Sigmoid colon (tissue), 7 donors: ENCODE measurements around the gene NADK. TPM values are rescaled to one million over a fixed set of nuclear protein-coding genes. Genes with fewer than 3 reads are reported as not detected.

ENCODE experiments used
- DNase-seq: peaks from one replicate; pipeline ENCODE4 v3.0.0-alpha.2; 2019
- H3K27ac ChIP-seq, 4 donors: fragments of 200-600 bp; sonication (generic); one replicate each; pipeline ENCODE4 v1.5.1; 2016 to 2019; ENCODE audit warnings: mild to moderate bottlenecking in 1 of 4
- H3K27me3 ChIP-seq, 3 donors: fragments of 200-600 bp; sonication (generic); one replicate each; pipeline ENCODE4 v1.5.1; 2019; ENCODE audit warnings: mild to moderate bottlenecking in 1 of 3
- H3K36me3 ChIP-seq, 4 donors: fragments of 200-600 bp; sonication (generic); one replicate each; pipeline ENCODE4 v1.5.1; 2016 to 2019
- H3K4me1 ChIP-seq, 4 donors: fragments of 200-600 bp; sonication (generic); one replicate each; pipeline ENCODE4 v1.5.1; 2017 to 2019
- H3K4me3 ChIP-seq, 4 donors: fragments of 200-600 bp; sonication (generic); one replicate each; pipeline ENCODE4 v1.5.1; 2017 to 2019; ENCODE audit warnings: mild to moderate bottlenecking in 2 of 4, moderate library complexity in 1 of 4
- H3K9me3 ChIP-seq, 4 donors: fragments of 200-600 bp in 3 of 4; sonication (generic) in 3 of 4; one replicate each; pipeline versions ENCODE4 v1.5.1 to v1.6.1; 2013 to 2019
- EP300 ChIP-seq, 4 donors: sonication (generic); formaldehyde crosslinking; IDR thresholded peaks; one replicate each; pipeline ENCODE4 v1.6.1; 2017; ENCODE audit warnings: antibody characterized with exemption in 4 of 4
- POLR2A ChIP-seq, 2 donors: fragments of 450-650 bp; IDR thresholded peaks; one replicate each; pipeline ENCODE4 v1.6.1; 2016; ENCODE audit warnings: antibody characterized with exemption in 2 of 2, mild to moderate bottlenecking in 2 of 2, moderate library complexity in 2 of 2
- POLR2AphosphoS5 ChIP-seq, 4 donors: sonication (generic); formaldehyde crosslinking; IDR thresholded peaks; one replicate each; pipeline ENCODE4 v1.6.1; 2017; ENCODE audit warnings: antibody characterized with exemption in 4 of 4
- WGBS, 2 donors: extraction: QIAGEN DNeasy Blood & Tissue Kit; methylation state at CpG; one replicate each; pipeline ENCODE4 v1.1.7; 2013; 5-methylcytosine and 5-hydroxymethylcytosine counted together
- intact Hi-C: fragments of 100-400 bp; cut with DNase I; formaldehyde crosslinking; loops from one replicate; pipeline ENCODE4 v1.15.1; 2023
- polyA plus RNA-seq, 3 donors: library from polyadenylated mRNA; stranded (reverse); fragments of 200-250 nt; gene quantifications; one replicate each; pipeline ENCODE4 v1.2.3, GENCODE V29; 2013
- total RNA-seq, 4 donors: library from RNA; depleted of rRNA; stranded (reverse); fragments of >200 nt; gene quantifications; one replicate each; pipeline ENCODE4 v1.1.0, GENCODE V29; 2016
- TF ChIP-seq, protein P1 (sequence below), 4 experiments: fragments of 450-650 bp in 3 of 4; fragments of 200-600 bp in 1 of 4; IDR thresholded peaks; one replicate each; pipeline ENCODE4 v1.5.1; 2016 to 2019; ENCODE audit warnings: antibody characterized with exemption in 4 of 4, mild to moderate bottlenecking in 3 of 4, moderate library complexity in 2 of 4
- donor health status: healthy with polysubstance abuse.
- donor health status: Bipolar disorder and iron deficiency.
- donor health status: healthy.

The NADK gene
- total and polyA plus RNA-seq, 7 donors, result 34.9 to 121 (median 66.7) TPM

DNA sequence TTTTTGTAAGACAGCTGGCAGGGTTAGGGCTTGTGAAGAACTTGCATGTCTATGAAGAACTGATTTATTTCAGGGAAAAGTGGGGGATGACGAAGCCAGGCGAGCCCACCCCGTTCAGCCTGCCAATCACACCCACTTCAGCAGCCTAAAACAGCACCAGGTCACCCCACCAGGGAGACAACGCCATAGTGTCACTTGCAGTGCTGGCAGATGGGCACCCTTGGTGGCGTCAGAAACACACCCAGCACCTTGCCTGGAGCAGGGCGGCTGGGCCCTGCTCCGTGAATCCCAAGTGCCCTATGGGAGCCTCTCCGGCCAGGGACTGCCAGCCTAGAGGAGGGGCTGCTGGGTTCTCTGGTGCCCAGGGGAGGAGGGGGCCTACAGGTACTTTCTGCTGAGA, 5.0 kb upstream of the NADK start:
- WGBS, 2 donors, result 31 to 72% methylated on average over 8 of the region's 8 CpGs
- H3K36me3 ChIP-seq, result peaks cover 19 to 39% (median 30%) of the 10 kb centered on the region in 4 donors
- TF ChIP-seq, protein P1, sequence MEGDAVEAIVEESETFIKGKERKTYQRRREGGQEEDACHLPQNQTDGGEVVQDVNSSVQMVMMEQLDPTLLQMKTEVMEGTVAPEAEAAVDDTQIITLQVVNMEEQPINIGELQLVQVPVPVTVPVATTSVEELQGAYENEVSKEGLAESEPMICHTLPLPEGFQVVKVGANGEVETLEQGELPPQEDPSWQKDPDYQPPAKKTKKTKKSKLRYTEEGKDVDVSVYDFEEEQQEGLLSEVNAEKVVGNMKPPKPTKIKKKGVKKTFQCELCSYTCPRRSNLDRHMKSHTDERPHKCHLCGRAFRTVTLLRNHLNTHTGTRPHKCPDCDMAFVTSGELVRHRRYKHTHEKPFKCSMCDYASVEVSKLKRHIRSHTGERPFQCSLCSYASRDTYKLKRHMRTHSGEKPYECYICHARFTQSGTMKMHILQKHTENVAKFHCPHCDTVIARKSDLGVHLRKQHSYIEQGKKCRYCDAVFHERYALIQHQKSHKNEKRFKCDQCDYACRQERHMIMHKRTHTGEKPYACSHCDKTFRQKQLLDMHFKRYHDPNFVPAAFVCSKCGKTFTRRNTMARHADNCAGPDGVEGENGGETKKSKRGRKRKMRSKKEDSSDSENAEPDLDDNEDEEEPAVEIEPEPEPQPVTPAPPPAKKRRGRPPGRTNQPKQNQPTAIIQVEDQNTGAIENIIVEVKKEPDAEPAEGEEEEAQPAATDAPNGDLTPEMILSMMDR (IDR thresholded peaks at IDR 0.05), result no peak
- TF ChIP-seq POLR2AphosphoS5 (IDR thresholded peaks at IDR 0.05) (no peak), POLR2A (IDR thresholded peaks at IDR 0.05) (no peak), EP300 (IDR thresholded peaks at IDR 0.05) (no peak)
- no peak overlapping the region for H3K4me3 ChIP-seq
- H3K9me3 ChIP-seq, result no peaks in the 10 kb centered on the region
- DNase-seq, result no peak
- peak overlapping the region; percentile 61 to 91 (median 76) for H3K27ac ChIP-seq
- peaks cover 0 to 49% (median 34%) of the 10 kb centered on the region in 4 donors for H3K4me1 ChIP-seq
- intact Hi-C loops, result no loop called here
- no peaks in the 10 kb centered on the region for H3K27me3 ChIP-seq

DNA sequence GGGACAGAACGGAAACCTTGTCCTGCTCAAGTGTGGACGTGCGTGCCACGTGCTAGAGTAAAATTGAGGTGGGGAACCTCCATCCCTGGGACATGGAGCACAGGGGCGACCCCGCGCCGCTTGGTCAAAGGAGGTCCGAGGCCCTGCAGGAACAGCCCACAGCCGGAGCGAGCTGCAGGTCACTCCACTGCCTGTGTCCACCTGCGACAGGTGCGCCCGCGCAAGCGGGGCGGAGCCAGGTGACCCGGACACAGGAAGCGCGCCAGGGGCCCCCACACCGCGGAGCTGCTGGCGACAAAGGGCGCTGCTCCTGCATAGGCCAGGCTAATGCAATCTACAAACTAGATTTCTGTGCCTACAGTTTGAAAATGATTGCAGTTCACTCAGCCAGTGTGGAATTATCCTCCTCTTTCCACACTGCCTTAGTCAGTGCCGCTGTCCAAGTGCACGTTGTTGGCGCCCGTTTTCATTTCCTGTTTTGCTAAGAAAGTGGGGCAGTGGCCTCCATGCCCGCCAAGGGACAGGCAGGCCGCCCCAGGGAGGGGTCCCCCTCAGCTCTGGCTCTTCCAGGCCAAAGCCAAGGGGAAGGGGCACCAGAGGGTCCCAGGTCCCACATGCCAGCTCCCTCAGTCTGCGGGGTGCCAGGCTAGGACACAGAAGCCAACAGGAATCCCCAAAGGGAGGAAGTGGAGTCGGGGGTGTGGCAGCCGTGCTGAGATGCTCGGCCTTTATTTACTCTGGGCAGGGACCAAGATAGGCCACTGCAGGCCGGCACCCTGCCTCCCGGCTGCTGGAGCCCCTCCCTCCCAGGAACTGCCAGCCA, 4.3 kb upstream of the NADK start:
- peaks cover 12 to 32% (median 23%) of the 10 kb centered on the region in 4 donors for H3K36me3 ChIP-seq
- H3K4me1 ChIP-seq, result peaks cover 0 to 49% (median 37%) of the 10 kb centered on the region in 4 donors
- no peak for DNase-seq
- no peak for TF ChIP-seq POLR2A (IDR thresholded peaks at IDR 0.05)
- TF ChIP-seq POLR2AphosphoS5 (IDR thresholded peaks at IDR 0.05), result peak in 1 of 4 donors; percentile 26
- no peak for TF ChIP-seq EP300 (IDR thresholded peaks at IDR 0.05)
- no peaks in the 10 kb centered on the region for H3K9me3 ChIP-seq
- H3K27ac ChIP-seq, result peak overlapping the region; percentile 61 to 91 (median 76)
- H3K27me3 ChIP-seq, result no peaks in the 10 kb centered on the region
- WGBS, 2 donors, result 2 to 8% methylated on average over 36 of the region's 36 CpGs
- intact Hi-C loops, result no loop called here
- H3K4me3 ChIP-seq, result peak overlapping the region in 3 of 4 donors; percentile 13 to 34 (median 24)

DNA sequence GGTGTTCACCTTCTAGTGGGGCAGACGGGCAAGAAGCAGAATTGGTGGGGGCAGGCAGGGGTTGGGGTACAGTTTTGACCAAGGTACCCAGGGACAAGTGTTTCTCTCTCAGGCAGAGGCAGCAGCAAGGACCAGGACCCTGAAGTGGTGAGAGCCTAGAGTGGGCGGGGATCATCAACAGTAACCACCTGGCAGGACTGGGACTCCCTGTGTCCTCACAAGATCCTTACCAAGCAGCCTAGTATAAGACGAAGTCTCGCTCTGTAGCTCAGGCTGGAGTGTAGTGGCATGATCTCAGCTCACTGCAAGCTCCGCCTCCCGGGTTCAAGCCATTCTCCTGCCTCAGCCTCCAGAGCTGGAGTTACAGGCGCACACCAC, 3.2 kb upstream of the NADK start:
- peak overlapping the region; percentile 61 to 91 (median 90) for H3K27ac ChIP-seq
- peaks cover 0 to 59% (median 48%) of the 10 kb centered on the region in 4 donors for H3K4me1 ChIP-seq
- no peak for TF ChIP-seq EP300 (IDR thresholded peaks at IDR 0.05)
- TF ChIP-seq POLR2AphosphoS5 (IDR thresholded peaks at IDR 0.05), result no peak
- TF ChIP-seq POLR2A (IDR thresholded peaks at IDR 0.05), result no peak
- TF ChIP-seq, protein P1 (IDR thresholded peaks at IDR 0.05), result no peak
- WGBS, 2 donors, result 58 to 78% methylated on average over 7 of the region's 7 CpGs
- H3K9me3 ChIP-seq, result no peaks in the 10 kb centered on the region
- H3K4me3 ChIP-seq, result no peak overlapping the region
- intact Hi-C loops, result no loop called here
- DNase-seq, result no peak
- H3K36me3 ChIP-seq, result peaks cover under 1 to 21% (median 13%) of the 10 kb centered on the region in 4 donors
- H3K27me3 ChIP-seq, result no peaks in the 10 kb centered on the region

DNA sequence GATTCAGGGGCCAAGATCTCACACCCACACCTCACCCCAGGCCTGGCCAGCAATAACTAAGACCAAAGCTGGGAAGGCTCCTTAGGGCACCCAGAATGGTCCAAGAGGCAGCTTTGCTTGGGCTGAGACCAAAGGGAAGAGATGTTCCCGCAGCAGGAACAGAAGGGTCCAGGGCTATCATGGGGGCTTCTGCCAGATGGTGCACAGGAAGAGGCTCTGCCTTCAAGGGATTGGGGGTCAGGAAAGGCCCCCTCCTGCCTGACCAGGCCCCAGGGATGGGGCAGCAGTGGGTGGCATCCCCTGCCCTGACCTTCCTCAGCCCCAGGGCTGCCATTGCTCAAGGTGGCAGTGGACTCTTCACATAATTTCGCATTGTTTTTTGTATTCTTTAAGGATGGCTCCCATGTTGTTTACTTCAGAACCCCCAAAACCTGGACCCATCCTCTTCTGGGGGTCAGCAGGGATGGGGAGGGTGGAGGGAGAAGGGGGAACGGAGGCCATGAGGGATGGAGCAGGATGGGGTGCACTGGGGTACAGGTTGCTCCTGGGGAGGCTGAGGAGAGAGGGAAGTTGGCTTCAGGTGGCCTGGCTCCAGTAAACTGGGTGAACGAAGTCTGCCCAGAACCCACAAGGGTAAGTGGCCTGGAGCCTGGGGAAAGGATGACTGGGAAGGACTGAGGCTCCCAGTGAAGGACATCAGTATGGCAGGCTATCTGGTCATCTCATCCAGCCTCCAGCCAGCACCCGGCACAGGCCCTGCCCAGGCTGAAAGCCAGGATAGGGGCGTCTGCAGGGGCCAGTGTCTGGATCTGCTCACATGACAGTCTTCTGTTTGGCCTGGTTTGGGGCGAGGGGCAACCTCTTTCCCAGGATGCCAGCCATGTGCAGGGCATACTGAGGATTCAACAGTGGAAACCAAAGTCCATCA, 2.6 kb upstream of the NADK start:
- Histone ChIP-seq H3K4me1 (peaks cover 0 to 66% (median 55%) of the 10 kb centered on the region in 4 donors), H3K36me3 (peaks cover 0 to 15% (median 7%) of the 10 kb centered on the region in 4 donors), H3K27me3 (no peaks in the 10 kb centered on the region), H3K4me3 (no peak overlapping the region), H3K27ac (peak overlapping the region; percentile 38 to 91 (median 90)), H3K9me3 (no peaks in the 10 kb centered on the region)
- intact Hi-C loops, result no loop called here
- TF ChIP-seq, protein P1 (IDR thresholded peaks at IDR 0.05), result no peak
- TF ChIP-seq POLR2AphosphoS5 (IDR thresholded peaks at IDR 0.05), result no peak
- no peak for TF ChIP-seq EP300 (IDR thresholded peaks at IDR 0.05)
- no peak for TF ChIP-seq POLR2A (IDR thresholded peaks at IDR 0.05)
- no peak for DNase-seq
- 75 to 85% methylated on average over 7 of the region's 7 CpGs for WGBS, 2 donors
